Measurements from ENCODE around the gene ZNF236. TPM values are rescaled to one million over a fixed set of nuclear protein-coding genes. Genes with fewer than 3 reads are reported as not detected.

Gene ZNF236
- total RNA-seq, 6 experiments from 2014 or later: 6.3 to 10.4 (median 8.1) TPM

- TF ChIP-seq CTCF (IDR thresholded peaks at IDR 0.05): peak; percentile 43
- DNase-seq: no peak
- Mint-ChIP-seq H3K4me3 (no peak overlapping the region), H3K4me1 (ENCODE audit: low read depth) (peaks cover 18% of the 10 kb centered on the region), H3K36me3 (ENCODE audit: low read depth) (peaks cover 6% of the 10 kb centered on the region; the same call in 1 of the 2 replicates), H3K27ac (no peak overlapping the region), H3K9me3 (no peaks in the 10 kb centered on the region), H3K27me3 (ENCODE audit: insufficient read depth) (no peaks in the 10 kb centered on the region)
Measured at GRCh38 chr18:76847916-76848315, 25.6 kb downstream of the ZNF236 start.

GRCh38 chr18:76850112-76850511 is 27.8 kb downstream of the ZNF236 start:
- Mint-ChIP-seq H3K27me3 (ENCODE audit: insufficient read depth) (no peaks in the 10 kb centered on the region), H3K4me3 (no peak overlapping the region), H3K36me3 (ENCODE audit: low read depth) (peaks cover 6% of the 10 kb centered on the region; the same call in 1 of the 2 replicates), H3K27ac (no peak overlapping the region), H3K9me3 (no peaks in the 10 kb centered on the region), H3K4me1 (ENCODE audit: low read depth) (peaks cover 4% of the 10 kb centered on the region)
- TF ChIP-seq CTCF (IDR thresholded peaks at IDR 0.05): no peak
- no peak for DNase-seq

- peaks cover 6% of the 10 kb centered on the region; the same call in 1 of the 2 replicates for H3K36me3 Mint-ChIP-seq (ENCODE audit: low read depth)
- H3K27me3 Mint-ChIP-seq (ENCODE audit: insufficient read depth): no peaks in the 10 kb centered on the region; the same call in 1 of the 2 replicates
- H3K4me3 Mint-ChIP-seq: no peak overlapping the region
- TF ChIP-seq CTCF (IDR thresholded peaks at IDR 0.05): no peak
- no peak overlapping the region for H3K27ac Mint-ChIP-seq
- no peaks in the 10 kb centered on the region for H3K9me3 Mint-ChIP-seq
- no peak for DNase-seq
- H3K4me1 Mint-ChIP-seq (ENCODE audit: low read depth): no peaks in the 10 kb centered on the region
Measured at GRCh38 chr18:76855594-76855993, 33.2 kb downstream of the ZNF236 start.

- Mint-ChIP-seq H3K36me3 (ENCODE audit: low read depth) (no peaks in the 10 kb centered on the region), H3K27ac (no peak overlapping the region), H3K27me3 (ENCODE audit: insufficient read depth) (no peaks in the 10 kb centered on the region; the same call in 1 of the 2 replicates), H3K4me1 (ENCODE audit: low read depth) (no peaks in the 10 kb centered on the region), H3K4me3 (no peak overlapping the region), H3K9me3 (no peaks in the 10 kb centered on the region)
- no peak for DNase-seq
- no peak for TF ChIP-seq CTCF (IDR thresholded peaks at IDR 0.05)
Measured at GRCh38 chr18:76857476-76857875, 35.1 kb downstream of the ZNF236 start.

- no peaks in the 10 kb centered on the region; the same call in 1 of the 2 replicates for H3K27me3 Mint-ChIP-seq (ENCODE audit: insufficient read depth)
- H3K36me3 Mint-ChIP-seq (ENCODE audit: low read depth): no peaks in the 10 kb centered on the region
- H3K4me1 Mint-ChIP-seq (ENCODE audit: low read depth): no peaks in the 10 kb centered on the region
- no peak for DNase-seq
- no peaks in the 10 kb centered on the region for H3K9me3 Mint-ChIP-seq
- H3K4me3 Mint-ChIP-seq: no peak overlapping the region
- no peak overlapping the region for H3K27ac Mint-ChIP-seq
- TF ChIP-seq CTCF (IDR thresholded peaks at IDR 0.05): no peak
Measured at GRCh38 chr18:76859474-76860339, 37.4 kb downstream of the ZNF236 start.
